ENCODE results near the gene CTNNA1. TPM values are rescaled to one million over a fixed set of nuclear protein-coding genes. Genes with fewer than 3 reads are reported as not detected.

Gene CTNNA1
- total RNA-seq, 1 experiment from 2014 or later, result 392 TPM

DNA sequence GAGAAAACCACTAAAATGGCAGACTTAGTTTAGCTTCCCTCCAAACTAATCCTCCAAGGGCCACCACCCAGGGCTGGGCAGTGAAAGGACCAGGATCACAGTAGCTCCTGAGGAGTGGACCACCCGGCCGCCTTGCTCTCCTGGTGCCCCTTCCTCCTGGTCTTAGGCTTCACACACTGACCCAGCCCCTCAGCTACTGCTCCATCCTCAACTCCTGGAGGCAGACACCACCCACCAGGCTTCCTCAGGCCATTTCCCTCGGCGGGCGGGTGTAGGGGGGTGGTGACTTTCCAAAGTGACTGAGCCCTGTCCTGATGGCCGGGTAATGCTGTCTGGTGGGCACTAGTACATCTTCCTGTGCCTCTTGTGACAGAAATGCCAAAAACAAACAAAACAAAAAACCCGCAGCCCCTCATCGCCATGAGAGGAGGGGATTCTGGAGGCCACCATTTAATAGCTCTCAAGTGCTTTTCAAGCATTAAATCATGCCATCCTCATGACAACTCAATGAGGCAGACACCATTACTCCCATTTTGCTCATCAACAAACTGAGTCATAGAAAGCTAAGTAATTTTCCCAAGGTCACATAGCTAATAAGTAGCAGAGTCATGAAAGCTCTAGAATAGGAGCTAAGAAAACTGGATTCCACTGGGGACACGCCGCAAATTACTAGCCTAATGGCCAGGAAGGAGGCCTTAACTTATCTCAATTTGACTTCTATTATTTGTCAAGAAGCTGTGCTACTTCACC lies 213.2 kb downstream of the CTNNA1 start:
- Histone ChIP-seq H3K27me3 (replicated peaks; ENCODE audit: control insufficient read depth, insufficient read depth, low read length) (no peaks in the 10 kb centered on the region), H3K36me3 (ENCODE audit: control insufficient read depth, insufficient read depth, low read length) (no peaks in the 10 kb centered on the region), H3K4me3 (ENCODE audit: low read depth, low read length) (no peak overlapping the region), H3K4me1 (peaks cover 23% of the 10 kb centered on the region), H3K9me3 (no peaks in the 10 kb centered on the region)
- intact Hi-C loops (cut with micrococcal nuclease; ENCODE audit: unreplicated experiment), result loop anchor here (10.0 kb wide), 1 partner anchor 298 kb away; no protein-coding TSS in a partner anchor
- ChIA-PET CTCF (interaction anchor here (0.6 kb wide), 1 partner anchor 37 kb away, joined by 3 read pairs; no protein-coding TSS in a partner anchor), POLR2A (no interaction called here)
- H3K9me3 Mint-ChIP-seq (ENCODE audit: unreplicated experiment), result no peaks in the 10 kb centered on the region
- peaks cover 17% of the 10 kb centered on the region for H3K4me1 Mint-ChIP-seq (ENCODE audit: low read depth, unreplicated experiment)
- no TSS peak for BruUV-seq (replicated peaks)
- H3K4me3 Mint-ChIP-seq (ENCODE audit: unreplicated experiment), result no peak overlapping the region
- no peak overlapping the region for H3K27ac Mint-ChIP-seq (ENCODE audit: unreplicated experiment)
- DNase-seq, result peak in 1 of 2 experiments; percentile 17
- no peaks in the 10 kb centered on the region for H3K36me3 Mint-ChIP-seq (ENCODE audit: insufficient read depth, unreplicated experiment)
- TF ChIP-seq, protein P1, sequence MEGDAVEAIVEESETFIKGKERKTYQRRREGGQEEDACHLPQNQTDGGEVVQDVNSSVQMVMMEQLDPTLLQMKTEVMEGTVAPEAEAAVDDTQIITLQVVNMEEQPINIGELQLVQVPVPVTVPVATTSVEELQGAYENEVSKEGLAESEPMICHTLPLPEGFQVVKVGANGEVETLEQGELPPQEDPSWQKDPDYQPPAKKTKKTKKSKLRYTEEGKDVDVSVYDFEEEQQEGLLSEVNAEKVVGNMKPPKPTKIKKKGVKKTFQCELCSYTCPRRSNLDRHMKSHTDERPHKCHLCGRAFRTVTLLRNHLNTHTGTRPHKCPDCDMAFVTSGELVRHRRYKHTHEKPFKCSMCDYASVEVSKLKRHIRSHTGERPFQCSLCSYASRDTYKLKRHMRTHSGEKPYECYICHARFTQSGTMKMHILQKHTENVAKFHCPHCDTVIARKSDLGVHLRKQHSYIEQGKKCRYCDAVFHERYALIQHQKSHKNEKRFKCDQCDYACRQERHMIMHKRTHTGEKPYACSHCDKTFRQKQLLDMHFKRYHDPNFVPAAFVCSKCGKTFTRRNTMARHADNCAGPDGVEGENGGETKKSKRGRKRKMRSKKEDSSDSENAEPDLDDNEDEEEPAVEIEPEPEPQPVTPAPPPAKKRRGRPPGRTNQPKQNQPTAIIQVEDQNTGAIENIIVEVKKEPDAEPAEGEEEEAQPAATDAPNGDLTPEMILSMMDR (IDR thresholded peaks at IDR 0.05; ENCODE audit: insufficient read depth in 1 of 2, low read depth in 1 of 2, low read length in 1 of 2, severe bottlenecking in 1 of 2, unreplicated experiment in 1 of 2), result no peak
- H3K27me3 Mint-ChIP-seq (ENCODE audit: insufficient read depth, unreplicated experiment), result no peaks in the 10 kb centered on the region

DNA sequence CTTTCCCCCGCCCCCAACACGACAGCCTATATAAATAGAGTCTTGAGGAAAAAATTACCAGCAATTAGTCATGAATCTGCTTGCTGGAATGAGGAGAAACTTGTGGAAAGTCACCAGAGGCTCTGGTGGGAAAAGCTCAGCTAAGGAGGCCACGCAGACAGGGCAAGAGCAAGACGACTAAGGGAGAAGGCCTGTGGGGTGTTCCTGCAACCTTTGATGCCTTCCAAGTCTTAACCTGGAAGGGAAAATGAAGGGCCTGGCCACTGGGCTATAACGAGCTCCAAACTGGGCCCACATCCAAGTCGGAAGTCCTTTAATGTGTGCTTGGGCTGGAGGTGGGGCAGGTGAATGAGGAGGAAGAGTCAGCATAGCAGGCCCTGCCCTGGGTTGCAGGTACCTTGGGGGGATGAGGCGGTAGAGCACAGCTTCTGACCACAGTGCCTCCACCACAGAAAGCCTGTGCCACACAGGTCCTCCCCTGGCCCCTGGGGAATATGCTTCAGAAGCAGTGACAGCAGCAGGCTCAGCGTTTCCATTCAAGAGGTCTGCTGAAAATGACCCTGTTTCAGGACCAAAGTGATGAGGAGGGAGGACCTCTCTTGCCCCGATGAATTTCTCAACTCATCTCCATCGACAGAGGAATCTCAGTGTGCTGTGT lies 214.7 kb downstream of the CTNNA1 start:
- H3K4me1 ChIP-seq, result peaks cover 23% of the 10 kb centered on the region
- CTCF ChIA-PET, result no interaction called here
- no peak overlapping the region for H3K27ac Mint-ChIP-seq (ENCODE audit: unreplicated experiment)

DNA sequence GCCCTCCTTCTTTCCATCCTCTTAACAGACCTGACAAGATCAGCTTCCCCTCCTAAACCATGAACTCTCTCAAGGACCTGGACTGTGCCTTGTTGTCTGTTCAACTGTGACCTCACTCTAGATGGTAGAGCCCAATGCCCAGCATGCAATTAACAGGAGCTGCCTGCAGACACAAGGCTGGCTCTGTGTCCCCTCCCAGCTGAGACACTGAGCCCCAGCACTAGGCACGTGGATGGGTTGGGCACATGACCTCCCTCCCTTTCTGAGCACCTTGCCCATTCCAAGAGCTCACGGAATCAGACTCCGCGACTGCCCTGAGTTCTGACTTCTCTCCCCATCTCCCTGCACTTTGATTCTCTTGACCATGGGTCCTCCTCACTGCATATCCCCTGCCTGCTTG lies 215.4 kb downstream of the CTNNA1 start:
- TF ChIP-seq, protein P1 (IDR thresholded peaks at IDR 0.05; ENCODE audit: insufficient read depth in 1 of 2, low read depth in 1 of 2, low read length in 1 of 2, severe bottlenecking in 1 of 2, unreplicated experiment in 1 of 2), result no peak

More for the DNA sequence above, 214.7 kb downstream of the CTNNA1 start:
- Mint-ChIP-seq H3K4me1 (ENCODE audit: low read depth, unreplicated experiment) (peaks cover 11% of the 10 kb centered on the region), H3K36me3 (ENCODE audit: insufficient read depth, unreplicated experiment) (no peaks in the 10 kb centered on the region), H3K9me3 (ENCODE audit: unreplicated experiment) (no peaks in the 10 kb centered on the region), H3K4me3 (ENCODE audit: unreplicated experiment) (no peak overlapping the region), H3K27me3 (ENCODE audit: insufficient read depth, unreplicated experiment) (no peaks in the 10 kb centered on the region)
- Histone ChIP-seq H3K36me3 (ENCODE audit: control insufficient read depth, insufficient read depth, low read length) (no peaks in the 10 kb centered on the region), H3K27me3 (replicated peaks; ENCODE audit: control insufficient read depth, insufficient read depth, low read length) (no peaks in the 10 kb centered on the region), H3K9me3 (no peaks in the 10 kb centered on the region), H3K4me3 (ENCODE audit: low read depth, low read length) (no peak overlapping the region)
- TF ChIP-seq, protein P1 (IDR thresholded peaks at IDR 0.05; ENCODE audit: insufficient read depth in 1 of 2, low read depth in 1 of 2, low read length in 1 of 2, severe bottlenecking in 1 of 2, unreplicated experiment in 1 of 2), result no peak
- POLR2A ChIA-PET, result no interaction called here
- BruUV-seq (replicated peaks), result no TSS peak
- intact Hi-C loops (cut with micrococcal nuclease; ENCODE audit: unreplicated experiment), result loop anchor here (10.0 kb wide), 1 partner anchor 297 kb away; no protein-coding TSS in a partner anchor
- DNase-seq, result no peak

More for the DNA sequence above, 215.4 kb downstream of the CTNNA1 start:
- H3K9me3 Mint-ChIP-seq (ENCODE audit: unreplicated experiment), result no peaks in the 10 kb centered on the region
- POLR2A ChIA-PET, result no interaction called here
- CTCF ChIA-PET, result no interaction called here
- H3K27ac Mint-ChIP-seq (ENCODE audit: unreplicated experiment), result no peak overlapping the region
- Histone ChIP-seq H3K4me1 (peaks cover 19% of the 10 kb centered on the region), H3K36me3 (ENCODE audit: control insufficient read depth, insufficient read depth, low read length) (no peaks in the 10 kb centered on the region), H3K9me3 (no peaks in the 10 kb centered on the region), H3K4me3 (ENCODE audit: low read depth, low read length) (no peak overlapping the region), H3K27me3 (replicated peaks; ENCODE audit: control insufficient read depth, insufficient read depth, low read length) (no peaks in the 10 kb centered on the region)
- H3K4me3 Mint-ChIP-seq (ENCODE audit: unreplicated experiment), result no peak overlapping the region
- DNase-seq, result no peak
- BruUV-seq (replicated peaks), result no TSS peak
- intact Hi-C loops (cut with micrococcal nuclease; ENCODE audit: unreplicated experiment), result loop anchor here (10.0 kb wide), 1 partner anchor 296 kb away; no protein-coding TSS in a partner anchor
- no peaks in the 10 kb centered on the region for H3K27me3 Mint-ChIP-seq (ENCODE audit: insufficient read depth, unreplicated experiment)
- peaks cover 10% of the 10 kb centered on the region for H3K4me1 Mint-ChIP-seq (ENCODE audit: low read depth, unreplicated experiment)
- no peaks in the 10 kb centered on the region for H3K36me3 Mint-ChIP-seq (ENCODE audit: insufficient read depth, unreplicated experiment)
